ENCODE results near the gene RAET1L. TPM values are rescaled to one million over a fixed set of nuclear protein-coding genes. Genes with fewer than 3 reads are reported as not detected.
"Not testable (repeated sequence)": the region's sequence is repeated elsewhere in the genome, so short reads cannot be mapped to it uniquely, and the experiment has no call there.

The RAET1L gene
- total and polyA plus RNA-seq, 8 donors = 1.1 to 5.0 TPM; not detected in 6

DNA sequence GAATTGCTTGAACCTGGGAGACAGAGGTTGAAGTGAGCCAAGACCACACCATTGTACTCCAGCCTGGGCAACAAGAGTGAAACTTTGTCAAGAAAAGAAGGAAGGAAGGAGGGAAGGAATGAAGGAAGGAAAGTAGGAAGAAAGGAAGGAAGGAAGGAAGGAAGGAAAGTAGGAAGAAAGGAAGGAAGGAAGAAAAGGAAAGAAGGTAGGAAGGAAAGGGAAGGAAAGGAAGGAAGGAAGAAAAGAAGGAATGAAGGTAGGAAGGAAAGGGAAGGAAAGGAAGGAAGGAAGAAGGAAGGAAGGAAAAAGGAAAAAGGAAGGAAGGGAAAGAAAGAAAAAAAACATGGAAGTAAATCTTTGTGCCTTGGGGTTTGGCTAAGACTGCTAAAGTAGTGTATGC lies 49.9 kb downstream of the RAET1L start:
- Histone ChIP-seq H3K27ac (no peak overlapping the region), H3K9me3 (no peaks in the 10 kb centered on the region), H3K4me3 (no peak overlapping the region), H3K36me3 (no peaks in the 10 kb centered on the region), H3K4me1 (no peaks in the 10 kb centered on the region), H3K27me3 (peaks cover 0 to 86% (median 8%) of the 10 kb centered on the region in 3 donors)
- no peak for DNase-seq
- TF ChIP-seq POLR2AphosphoS5 (IDR thresholded peaks at IDR 0.05) (no peak), POLR2A (IDR thresholded peaks at IDR 0.05) (no peak), EP300 (IDR thresholded peaks at IDR 0.05) (no peak)
- TF ChIP-seq, protein P1, sequence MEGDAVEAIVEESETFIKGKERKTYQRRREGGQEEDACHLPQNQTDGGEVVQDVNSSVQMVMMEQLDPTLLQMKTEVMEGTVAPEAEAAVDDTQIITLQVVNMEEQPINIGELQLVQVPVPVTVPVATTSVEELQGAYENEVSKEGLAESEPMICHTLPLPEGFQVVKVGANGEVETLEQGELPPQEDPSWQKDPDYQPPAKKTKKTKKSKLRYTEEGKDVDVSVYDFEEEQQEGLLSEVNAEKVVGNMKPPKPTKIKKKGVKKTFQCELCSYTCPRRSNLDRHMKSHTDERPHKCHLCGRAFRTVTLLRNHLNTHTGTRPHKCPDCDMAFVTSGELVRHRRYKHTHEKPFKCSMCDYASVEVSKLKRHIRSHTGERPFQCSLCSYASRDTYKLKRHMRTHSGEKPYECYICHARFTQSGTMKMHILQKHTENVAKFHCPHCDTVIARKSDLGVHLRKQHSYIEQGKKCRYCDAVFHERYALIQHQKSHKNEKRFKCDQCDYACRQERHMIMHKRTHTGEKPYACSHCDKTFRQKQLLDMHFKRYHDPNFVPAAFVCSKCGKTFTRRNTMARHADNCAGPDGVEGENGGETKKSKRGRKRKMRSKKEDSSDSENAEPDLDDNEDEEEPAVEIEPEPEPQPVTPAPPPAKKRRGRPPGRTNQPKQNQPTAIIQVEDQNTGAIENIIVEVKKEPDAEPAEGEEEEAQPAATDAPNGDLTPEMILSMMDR (IDR thresholded peaks at IDR 0.05) = no peak
- intact Hi-C loops (cut with DNase I; ENCODE audit: low total_unique reads) = no loop called here

DNA sequence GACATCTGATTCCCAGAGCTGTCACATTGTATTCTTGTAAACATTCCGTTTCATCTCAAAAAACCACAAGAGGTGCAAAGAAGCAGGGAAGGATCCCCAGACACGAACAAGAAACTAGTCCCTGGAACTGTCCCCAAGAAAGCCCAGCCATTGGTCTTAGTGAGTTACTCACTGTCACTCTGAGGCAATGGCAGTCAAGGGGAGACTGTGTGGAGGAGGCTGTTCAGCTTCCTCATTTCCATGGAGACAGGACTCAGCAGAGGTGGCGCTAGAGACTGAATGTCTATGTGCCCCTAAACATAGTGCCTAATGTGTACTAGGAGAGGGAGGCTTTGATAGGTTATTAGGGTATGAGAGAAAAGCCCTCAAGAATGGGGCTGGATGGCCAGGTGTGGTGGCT lies 50.5 kb downstream of the RAET1L start:
- no peaks in the 10 kb centered on the region for H3K4me1 ChIP-seq
- no peak for TF ChIP-seq POLR2AphosphoS5 (IDR thresholded peaks at IDR 0.05)
- TF ChIP-seq, protein P1 (IDR thresholded peaks at IDR 0.05) = no peak
- no peak for TF ChIP-seq POLR2A (IDR thresholded peaks at IDR 0.05)
- TF ChIP-seq EP300 (IDR thresholded peaks at IDR 0.05) = no peak
- 31 to 44% (median 37%) methylated on average over 3 of the region's 3 CpGs for WGBS, 5 donors
- no peaks in the 10 kb centered on the region for H3K9me3 ChIP-seq
- H3K4me3 ChIP-seq = no peak overlapping the region
- no peak for DNase-seq
- intact Hi-C loops (cut with DNase I; ENCODE audit: low total_unique reads) = no loop called here
- H3K36me3 ChIP-seq = no peaks in the 10 kb centered on the region
- no peak overlapping the region for H3K27ac ChIP-seq
- peaks cover 0 to 86% (median 5%) of the 10 kb centered on the region in 3 donors for H3K27me3 ChIP-seq

DNA sequence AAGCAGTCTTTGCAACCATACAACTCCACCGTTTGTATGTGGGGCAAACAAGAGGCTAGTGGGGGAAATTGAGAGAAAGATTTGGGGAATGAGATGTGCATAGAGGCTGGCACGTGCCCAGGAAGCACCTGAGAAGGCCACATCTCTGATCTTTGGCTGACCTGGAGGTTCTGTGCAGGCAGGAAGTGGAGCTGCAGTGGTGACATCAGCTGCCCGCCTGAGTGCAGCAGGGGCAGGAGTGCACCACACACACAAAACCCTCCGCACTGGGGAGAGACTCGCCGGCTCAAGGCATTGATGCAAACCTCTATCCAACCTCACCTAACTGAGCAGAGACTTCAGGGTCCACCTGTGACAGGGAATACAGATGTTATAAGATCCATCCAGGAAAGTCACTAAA lies 50.9 kb downstream of the RAET1L start:
- H3K27ac ChIP-seq; DNase-seq; H3K4me1 ChIP-seq; intact Hi-C loops (cut with DNase I; ENCODE audit: low total_unique reads); H3K36me3 ChIP-seq; H3K9me3 ChIP-seq; H3K4me3 ChIP-seq: not testable (repeated sequence)
- 47 to 54% (median 49%) methylated on average over 6 of the region's 6 CpGs for WGBS, 5 donors
- H3K27me3 ChIP-seq = peaks cover 0 to 87% (median 5%) of the 10 kb centered on the region in 3 donors

DNA sequence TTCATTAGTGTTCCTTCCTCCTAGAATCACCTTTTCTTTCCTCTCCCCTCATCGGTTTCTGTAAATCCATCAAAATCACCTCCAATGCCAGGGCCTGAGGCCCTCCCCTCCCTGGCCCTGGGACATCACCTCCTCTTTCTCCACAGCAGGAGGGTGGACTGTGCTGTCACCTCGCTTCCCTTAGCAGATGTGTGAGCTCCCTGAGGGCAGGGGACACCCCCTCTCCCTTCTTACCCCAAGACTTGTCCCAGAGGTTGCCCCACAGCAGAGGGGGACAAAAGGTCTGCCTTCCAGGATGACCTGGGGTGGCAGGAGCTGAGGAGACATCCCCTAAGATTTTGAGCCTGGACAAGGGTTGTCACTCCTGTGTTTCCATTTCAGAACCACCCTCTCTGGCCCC lies 55.7 kb downstream of the RAET1L start:
- H3K4me1 ChIP-seq = peaks cover 7 to 10% (median 8%) of the 10 kb centered on the region in 4 donors
- H3K27ac ChIP-seq = no peak overlapping the region
- intact Hi-C loops (cut with DNase I; ENCODE audit: low total_unique reads) = no loop called here
- WGBS, 5 donors = 62 to 86% (median 69%) methylated on average over 2 of the region's 2 CpGs
- H3K4me3 ChIP-seq = no peak overlapping the region
- no peaks in the 10 kb centered on the region for H3K36me3 ChIP-seq
- peaks cover 0 to 91% (median 23%) of the 10 kb centered on the region in 3 donors for H3K27me3 ChIP-seq
- no peak for DNase-seq
- no peaks in the 10 kb centered on the region for H3K9me3 ChIP-seq
- TF ChIP-seq EP300 (IDR thresholded peaks at IDR 0.05) (no peak), POLR2A (IDR thresholded peaks at IDR 0.05) (no peak), POLR2AphosphoS5 (IDR thresholded peaks at IDR 0.05) (no peak)
- TF ChIP-seq, protein P1 (IDR thresholded peaks at IDR 0.05) = no peak

DNA sequence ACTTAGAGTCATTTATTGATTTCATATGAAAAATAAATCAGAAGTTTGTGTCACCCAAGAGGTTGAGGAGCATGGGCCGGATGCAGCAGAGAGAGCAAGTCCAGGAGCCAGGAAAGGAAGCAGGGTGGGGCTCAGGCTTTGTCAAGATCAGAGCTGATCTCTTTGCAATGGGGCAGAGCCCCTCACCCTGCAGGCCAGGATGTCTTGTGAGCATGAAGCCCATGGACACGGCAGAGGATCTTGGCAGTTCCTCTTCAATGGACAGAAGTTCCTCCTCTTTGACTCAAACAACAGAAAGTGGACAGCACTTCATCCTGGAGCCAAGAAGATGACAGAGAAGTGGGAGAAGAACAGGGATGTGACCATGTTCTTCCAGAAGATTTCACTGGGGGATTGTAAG lies 56.4 kb downstream of the RAET1L start:
- H3K4me3 ChIP-seq; H3K27ac ChIP-seq; intact Hi-C loops (cut with DNase I; ENCODE audit: low total_unique reads); H3K36me3 ChIP-seq; H3K9me3 ChIP-seq; DNase-seq: not testable (repeated sequence)
- Histone ChIP-seq H3K27me3 (peaks cover 3 to 91% (median 25%) of the 10 kb centered on the region in 3 donors), H3K4me1 (peaks cover 15 to 17% (median 16%) of the 10 kb centered on the region in 4 donors)
- WGBS, 5 donors = 76 to 84% (median 79%) methylated on average over 2 of the region's 2 CpGs

Other genes with a start within 250 kb of the RAET1L start
- 10 to 100 TPM in 3 of 5 donors, 1 to 10 TPM in 2; 1.8 to 80.8 (median 23.9) TPM for gene LRP11, start 161.2 kb downstream of the RAET1L start, total RNA-seq
- 10 to 100 TPM in 1 of 3 donors, 1 to 10 TPM in 2; 2.0 to 18.1 (median 7.4) TPM for gene LRP11, start 161.2 kb downstream of the RAET1L start, polyA plus RNA-seq
- gene RAET1E, start 127.4 kb downstream of the RAET1L start, total RNA-seq = not detected
- gene RAET1E, start 127.4 kb downstream of the RAET1L start, polyA plus RNA-seq = 1 to 10 TPM in 1 of 3 donors, under 1 TPM in 1, not detected in 1; 0.19 to 2.6 TPM
- gene RAET1G, start 102.4 kb downstream of the RAET1L start, total RNA-seq = under 1 TPM in 1 of 5 donors, not detected in 4; 0.89 TPM
- 1 to 10 TPM in 1 of 3 donors, not detected in 2; 3.1 TPM for gene RAET1G, start 102.4 kb downstream of the RAET1L start, polyA plus RNA-seq
- gene ULBP2, start 83.5 kb downstream of the RAET1L start, total RNA-seq = 1 to 10 TPM in 1 of 5 donors, not detected in 4; 1.4 TPM
- under 1 TPM in 2 of 3 donors, not detected in 1; 0.31 to 0.43 TPM for gene ULBP2, start 83.5 kb downstream of the RAET1L start, polyA plus RNA-seq
- 1 to 10 TPM in 1 of 5 donors, not detected in 4; 1.3 TPM for gene ULBP1, start 61.6 kb downstream of the RAET1L start, total RNA-seq
- gene ULBP1, start 61.6 kb downstream of the RAET1L start, polyA plus RNA-seq = under 1 TPM in 1 of 3 donors, not detected in 2; 0.03 TPM
- 1 to 10 TPM in 2 of 5 donors, under 1 TPM in 1, not detected in 2; 0.87 to 4.6 (median 2.0) TPM for gene ULBP3, start 43.6 kb upstream of the RAET1L start, total RNA-seq
- 1 to 10 TPM in 1 of 3 donors, under 1 TPM in 1, not detected in 1; 0.20 to 1.2 TPM for gene ULBP3, start 43.6 kb upstream of the RAET1L start, polyA plus RNA-seq
- gene PPP1R14C, start 117.5 kb upstream of the RAET1L start, total RNA-seq = 10 to 100 TPM in 1 of 5 donors, 1 to 10 TPM in 1, under 1 TPM in 1, not detected in 2; 0.55 to 13.8 (median 9.8) TPM
- 1 to 10 TPM in 1 of 3 donors, under 1 TPM in 1, not detected in 1; 0.25 to 4.1 TPM for gene PPP1R14C, start 117.5 kb upstream of the RAET1L start, polyA plus RNA-seq